ENCODE results near the gene CNTNAP2. TPM values are rescaled to one million over a fixed set of nuclear protein-coding genes. Genes with fewer than 3 reads are reported as not detected.
A peak's percentile ranks its signal among the peaks of the same experiment; 100 is the strongest.

Gene CNTNAP2
- total and polyA plus RNA-seq, 2 donors from 2014 or later, result 0.06 to 0.13 TPM

DNA sequence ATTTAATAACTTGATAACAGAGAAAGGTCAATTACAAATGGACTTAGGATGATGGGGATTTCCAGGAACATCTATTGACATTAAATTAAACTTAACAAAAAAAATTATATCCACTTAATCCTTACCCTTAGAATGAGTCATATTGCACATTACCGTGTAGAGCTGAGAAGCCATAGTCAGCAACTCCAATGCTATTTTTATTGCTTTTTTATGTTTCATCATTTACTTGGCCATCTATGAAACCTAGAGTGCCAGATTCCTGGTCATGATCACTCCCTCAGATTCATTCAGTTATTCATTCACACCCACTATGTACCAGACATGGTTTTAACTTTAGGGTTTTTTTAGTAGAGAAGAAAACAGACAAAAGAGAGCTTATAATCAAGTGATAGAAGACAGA lies 1180.4 kb downstream of the CNTNAP2 start:
- no peak for DNase-seq
- no peaks in the 10 kb centered on the region for H3K27me3 ChIP-seq (ENCODE audit: control insufficient read depth, insufficient read depth, low read length)
- H3K4me3 ChIP-seq (ENCODE audit: low read length in 3 of 3), result no peak overlapping the region
- H3K36me3 ChIP-seq (ENCODE audit: control insufficient read depth in 2 of 3, insufficient read depth in 3 of 3, low read length in 3 of 3), result no peaks in the 10 kb centered on the region
- H3K9ac ChIP-seq (ENCODE audit: low read length in 3 of 3), result no peak overlapping the region
- no peaks in the 10 kb centered on the region for H3K4me1 ChIP-seq (ENCODE audit: control insufficient read depth in 2 of 3, insufficient read depth in 2 of 3, low read depth in 1 of 3, low read length in 3 of 3)
- H3K27ac ChIP-seq (ENCODE audit: low read depth in 2 of 2, low read length in 2 of 2), result no peak overlapping the region
- no peaks in the 10 kb centered on the region for H3K9me3 ChIP-seq (ENCODE audit: control insufficient read depth in 2 of 3, insufficient read depth in 1 of 3, low read length in 3 of 3)
- TF ChIP-seq, protein P1, sequence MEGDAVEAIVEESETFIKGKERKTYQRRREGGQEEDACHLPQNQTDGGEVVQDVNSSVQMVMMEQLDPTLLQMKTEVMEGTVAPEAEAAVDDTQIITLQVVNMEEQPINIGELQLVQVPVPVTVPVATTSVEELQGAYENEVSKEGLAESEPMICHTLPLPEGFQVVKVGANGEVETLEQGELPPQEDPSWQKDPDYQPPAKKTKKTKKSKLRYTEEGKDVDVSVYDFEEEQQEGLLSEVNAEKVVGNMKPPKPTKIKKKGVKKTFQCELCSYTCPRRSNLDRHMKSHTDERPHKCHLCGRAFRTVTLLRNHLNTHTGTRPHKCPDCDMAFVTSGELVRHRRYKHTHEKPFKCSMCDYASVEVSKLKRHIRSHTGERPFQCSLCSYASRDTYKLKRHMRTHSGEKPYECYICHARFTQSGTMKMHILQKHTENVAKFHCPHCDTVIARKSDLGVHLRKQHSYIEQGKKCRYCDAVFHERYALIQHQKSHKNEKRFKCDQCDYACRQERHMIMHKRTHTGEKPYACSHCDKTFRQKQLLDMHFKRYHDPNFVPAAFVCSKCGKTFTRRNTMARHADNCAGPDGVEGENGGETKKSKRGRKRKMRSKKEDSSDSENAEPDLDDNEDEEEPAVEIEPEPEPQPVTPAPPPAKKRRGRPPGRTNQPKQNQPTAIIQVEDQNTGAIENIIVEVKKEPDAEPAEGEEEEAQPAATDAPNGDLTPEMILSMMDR (IDR thresholded peaks at IDR 0.05; ENCODE audit: borderline replicate concordance, extremely low read depth, insufficient read depth), result no peak
- FAIRE-seq, result no peak
- intact Hi-C loops (cut with DNase I), result no loop called here

DNA sequence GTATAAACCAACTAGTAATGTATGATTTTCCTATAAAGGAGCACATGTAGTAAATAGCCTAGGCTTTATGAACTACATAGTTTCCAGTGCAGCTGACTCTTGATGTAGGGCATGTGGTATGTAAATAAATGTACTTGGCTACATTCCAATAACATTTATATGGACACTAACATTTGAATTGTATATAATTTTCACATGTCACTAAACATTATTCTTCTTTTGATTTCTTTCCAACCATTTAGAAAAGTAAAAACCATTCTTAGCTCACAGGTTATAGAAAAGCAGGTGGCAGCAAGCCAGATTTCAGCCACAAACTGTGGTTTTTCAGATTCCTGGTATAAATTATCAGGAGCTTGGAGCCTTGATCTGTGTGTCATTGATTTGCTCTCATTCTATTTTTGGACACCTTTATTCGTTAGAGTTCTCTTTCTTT lies 1182.0 kb downstream of the CNTNAP2 start:
- no peak overlapping the region for H3K9ac ChIP-seq (ENCODE audit: low read length in 3 of 3)
- TF ChIP-seq, protein P1 (IDR thresholded peaks at IDR 0.05; ENCODE audit: borderline replicate concordance, extremely low read depth, insufficient read depth), result no peak
- no peak overlapping the region for H3K4me3 ChIP-seq (ENCODE audit: low read length in 3 of 3)
- intact Hi-C loops (cut with DNase I), result no loop called here
- H3K27me3 ChIP-seq (ENCODE audit: control insufficient read depth, insufficient read depth, low read length), result no peaks in the 10 kb centered on the region
- DNase-seq (peak in 2 of 5 donors; percentile 16 to 29), FAIRE-seq (no peak)
- H3K9me3 ChIP-seq (ENCODE audit: control insufficient read depth in 2 of 3, insufficient read depth in 1 of 3, low read length in 3 of 3), result no peaks in the 10 kb centered on the region
- H3K27ac ChIP-seq (ENCODE audit: low read depth in 2 of 2, low read length in 2 of 2), result no peak overlapping the region
- H3K36me3 ChIP-seq (ENCODE audit: control insufficient read depth in 2 of 3, insufficient read depth in 3 of 3, low read length in 3 of 3), result no peaks in the 10 kb centered on the region
- H3K4me1 ChIP-seq (ENCODE audit: control insufficient read depth in 2 of 3, insufficient read depth in 2 of 3, low read depth in 1 of 3, low read length in 3 of 3), result no peaks in the 10 kb centered on the region

DNA sequence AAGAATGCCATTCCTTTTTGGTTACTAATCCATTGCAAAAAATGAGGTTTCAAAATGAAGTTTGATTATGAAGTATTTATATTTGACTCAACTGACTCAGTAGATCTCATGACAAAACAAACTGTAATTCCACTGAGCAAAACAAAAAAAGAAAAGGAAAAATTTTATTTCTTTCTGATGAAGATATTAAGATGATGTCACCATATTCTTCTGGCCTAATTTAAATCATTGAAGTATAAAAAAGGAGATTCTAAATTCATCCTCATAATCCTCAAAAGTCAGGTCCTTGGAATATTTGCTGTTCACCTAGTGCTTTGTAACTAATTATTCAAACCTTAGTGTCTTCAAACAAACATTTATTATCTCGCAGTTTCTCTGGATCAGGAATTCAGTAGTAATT lies 1183.7 kb downstream of the CNTNAP2 start:
- FAIRE-seq (no peak), DNase-seq (no peak)
- no peak overlapping the region for H3K9ac ChIP-seq (ENCODE audit: low read length in 3 of 3)
- no peaks in the 10 kb centered on the region for H3K9me3 ChIP-seq (ENCODE audit: control insufficient read depth in 2 of 3, insufficient read depth in 1 of 3, low read length in 3 of 3)
- no peak overlapping the region for H3K4me3 ChIP-seq (ENCODE audit: low read length in 3 of 3)
- H3K36me3 ChIP-seq (ENCODE audit: control insufficient read depth in 2 of 3, insufficient read depth in 3 of 3, low read length in 3 of 3), result no peaks in the 10 kb centered on the region
- intact Hi-C loops (cut with DNase I), result no loop called here
- H3K27ac ChIP-seq (ENCODE audit: low read depth in 2 of 2, low read length in 2 of 2), result no peak overlapping the region
- no peaks in the 10 kb centered on the region for H3K27me3 ChIP-seq (ENCODE audit: control insufficient read depth, insufficient read depth, low read length)
- TF ChIP-seq, protein P1 (IDR thresholded peaks at IDR 0.05; ENCODE audit: borderline replicate concordance, extremely low read depth, insufficient read depth), result no peak
- no peaks in the 10 kb centered on the region for H3K4me1 ChIP-seq (ENCODE audit: control insufficient read depth in 2 of 3, insufficient read depth in 2 of 3, low read depth in 1 of 3, low read length in 3 of 3)

DNA sequence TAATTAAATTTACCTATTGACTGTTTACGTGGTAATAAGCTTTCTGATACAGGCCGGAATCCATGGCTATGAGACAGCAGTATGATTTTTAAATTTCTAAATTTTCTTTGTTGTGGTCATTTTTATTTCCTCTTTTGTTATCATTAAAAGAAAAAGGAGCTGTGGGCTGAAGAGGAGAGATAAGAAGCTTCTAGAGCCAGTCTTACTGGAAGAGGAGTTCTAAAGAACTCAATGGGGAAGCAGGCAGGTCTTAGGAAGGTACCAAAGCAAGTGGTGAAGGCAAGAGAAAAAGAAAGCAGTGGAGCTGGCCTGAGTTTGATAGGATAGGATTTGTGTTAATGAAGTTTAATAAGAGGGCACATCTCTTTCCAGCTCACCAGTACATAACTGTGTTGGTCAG lies 1187.8 kb downstream of the CNTNAP2 start:
- no peak overlapping the region for H3K9ac ChIP-seq (ENCODE audit: low read length in 3 of 3)
- H3K9me3 ChIP-seq (ENCODE audit: control insufficient read depth in 2 of 3, insufficient read depth in 1 of 3, low read length in 3 of 3), result no peaks in the 10 kb centered on the region
- no peaks in the 10 kb centered on the region for H3K27me3 ChIP-seq (ENCODE audit: control insufficient read depth, insufficient read depth, low read length)
- no peaks in the 10 kb centered on the region for H3K4me1 ChIP-seq (ENCODE audit: control insufficient read depth in 2 of 3, insufficient read depth in 2 of 3, low read depth in 1 of 3, low read length in 3 of 3)
- no peak for FAIRE-seq
- no peaks in the 10 kb centered on the region for H3K36me3 ChIP-seq (ENCODE audit: control insufficient read depth in 2 of 3, insufficient read depth in 3 of 3, low read length in 3 of 3)
- no peak overlapping the region for H3K4me3 ChIP-seq (ENCODE audit: low read length in 3 of 3)
- intact Hi-C loops (cut with DNase I), result no loop called here
- TF ChIP-seq, protein P1 (IDR thresholded peaks at IDR 0.05; ENCODE audit: borderline replicate concordance, extremely low read depth, insufficient read depth), result no peak
- DNase-seq, result no peak
- H3K27ac ChIP-seq (ENCODE audit: low read depth in 2 of 2, low read length in 2 of 2), result no peak overlapping the region
